ENCODE data around the gene ABCF2.

Gene ABCF2

GRCh38 chr7:151236406-151236805 lies 9.4 kb upstream of the ABCF2 start:
- Histone ChIP-seq H3K4me2 (no peak overlapping the region), H3K27ac (no peak overlapping the region), H3K9ac (no peak overlapping the region), H3K4me3 (IDR thresholded peaks at IDR 0.05; ENCODE audit: insufficient read depth, low read depth, low read length) (no peak overlapping the region), H3K4me1 (ENCODE audit: low read depth, poor library complexity, severe bottlenecking) (peaks cover 15% of the 10 kb centered on the region), H3K27me3 (ENCODE audit: insufficient read depth, low read depth) (no peaks in the 10 kb centered on the region), H4K20me1 (ENCODE audit: insufficient read depth) (no peaks in the 10 kb centered on the region), H3K79me2 (ENCODE audit: insufficient read depth, low read depth) (peaks cover 34% of the 10 kb centered on the region), H3K36me3 (ENCODE audit: insufficient read depth) (no peaks in the 10 kb centered on the region; the same call in 1 of the 2 replicates), H2AFZ (ENCODE audit: low read depth) (no peak overlapping the region)
- TF ChIP-seq, protein P1, sequence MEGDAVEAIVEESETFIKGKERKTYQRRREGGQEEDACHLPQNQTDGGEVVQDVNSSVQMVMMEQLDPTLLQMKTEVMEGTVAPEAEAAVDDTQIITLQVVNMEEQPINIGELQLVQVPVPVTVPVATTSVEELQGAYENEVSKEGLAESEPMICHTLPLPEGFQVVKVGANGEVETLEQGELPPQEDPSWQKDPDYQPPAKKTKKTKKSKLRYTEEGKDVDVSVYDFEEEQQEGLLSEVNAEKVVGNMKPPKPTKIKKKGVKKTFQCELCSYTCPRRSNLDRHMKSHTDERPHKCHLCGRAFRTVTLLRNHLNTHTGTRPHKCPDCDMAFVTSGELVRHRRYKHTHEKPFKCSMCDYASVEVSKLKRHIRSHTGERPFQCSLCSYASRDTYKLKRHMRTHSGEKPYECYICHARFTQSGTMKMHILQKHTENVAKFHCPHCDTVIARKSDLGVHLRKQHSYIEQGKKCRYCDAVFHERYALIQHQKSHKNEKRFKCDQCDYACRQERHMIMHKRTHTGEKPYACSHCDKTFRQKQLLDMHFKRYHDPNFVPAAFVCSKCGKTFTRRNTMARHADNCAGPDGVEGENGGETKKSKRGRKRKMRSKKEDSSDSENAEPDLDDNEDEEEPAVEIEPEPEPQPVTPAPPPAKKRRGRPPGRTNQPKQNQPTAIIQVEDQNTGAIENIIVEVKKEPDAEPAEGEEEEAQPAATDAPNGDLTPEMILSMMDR (conservative IDR thresholded peaks at IDR 0.05; ENCODE audit: low read depth, low read length) = no peak

DNA sequence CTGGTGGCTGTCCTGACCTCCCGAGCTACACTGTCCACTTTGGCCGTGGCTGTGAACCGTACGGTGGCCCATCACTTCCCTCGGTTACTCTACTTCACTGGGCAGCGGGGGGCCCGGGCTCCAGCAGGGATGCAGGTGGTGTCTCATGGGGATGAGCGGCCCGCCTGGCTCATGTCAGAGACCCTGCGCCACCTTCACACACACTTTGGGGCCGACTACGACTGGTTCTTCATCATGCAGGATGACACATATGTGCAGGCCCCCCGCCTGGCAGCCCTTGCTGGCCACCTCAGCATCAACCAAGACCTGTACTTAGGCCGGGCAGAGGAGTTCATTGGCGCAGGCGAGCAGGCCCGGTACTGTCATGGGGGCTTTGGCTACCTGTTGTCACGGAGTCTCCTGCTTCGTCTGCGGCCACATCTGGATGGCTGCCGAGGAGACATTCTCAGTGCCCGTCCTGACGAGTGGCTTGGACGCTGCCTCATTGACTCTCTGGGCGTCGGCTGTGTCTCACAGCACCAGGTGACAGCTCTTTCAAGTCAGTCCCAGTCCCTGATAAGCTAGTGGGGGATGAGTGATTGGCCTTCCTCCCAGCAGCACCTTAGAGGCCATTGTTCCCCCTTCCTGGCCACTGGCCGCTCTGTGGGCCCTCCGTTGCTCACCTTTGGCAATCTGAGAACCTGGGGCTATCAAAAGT lies 8.2 kb upstream of the ABCF2 start:
- no peak overlapping the region for H2AFZ ChIP-seq (ENCODE audit: low read depth)
- no peak overlapping the region for H3K9ac ChIP-seq
- no peak overlapping the region for H3K4me2 ChIP-seq
- H3K79me2 ChIP-seq (ENCODE audit: insufficient read depth, low read depth) = peaks cover 34% of the 10 kb centered on the region
- no peaks in the 10 kb centered on the region for H3K27me3 ChIP-seq (ENCODE audit: insufficient read depth, low read depth)
- H3K27ac ChIP-seq = no peak overlapping the region
- TF ChIP-seq, protein P1 (conservative IDR thresholded peaks at IDR 0.05; ENCODE audit: low read depth, low read length) = no peak
- H3K4me1 ChIP-seq (ENCODE audit: low read depth, poor library complexity, severe bottlenecking) = peaks cover 21% of the 10 kb centered on the region
- H3K36me3 ChIP-seq (ENCODE audit: insufficient read depth) = no peaks in the 10 kb centered on the region; the same call in 1 of the 2 replicates
- no peak overlapping the region for H3K4me3 ChIP-seq (IDR thresholded peaks at IDR 0.05; ENCODE audit: insufficient read depth, low read depth, low read length)
- no peaks in the 10 kb centered on the region for H4K20me1 ChIP-seq (ENCODE audit: insufficient read depth)

GRCh38 chr7:151233804-151234203 lies 6.8 kb upstream of the ABCF2 start:
- Histone ChIP-seq H3K4me1 (ENCODE audit: low read depth, poor library complexity, severe bottlenecking) (peaks cover 21% of the 10 kb centered on the region), H4K20me1 (ENCODE audit: insufficient read depth) (no peaks in the 10 kb centered on the region), H3K27me3 (ENCODE audit: insufficient read depth, low read depth) (no peaks in the 10 kb centered on the region), H3K79me2 (ENCODE audit: insufficient read depth, low read depth) (peaks cover 34% of the 10 kb centered on the region), H3K9ac (peak overlapping the region; percentile 80; the same call in 1 of the 2 replicates), H3K36me3 (ENCODE audit: insufficient read depth) (no peaks in the 10 kb centered on the region; the same call in 1 of the 2 replicates), H3K4me2 (peak overlapping the region; percentile 67), H2AFZ (ENCODE audit: low read depth) (no peak overlapping the region), H3K4me3 (IDR thresholded peaks at IDR 0.05; ENCODE audit: insufficient read depth, low read depth, low read length) (no peak overlapping the region), H3K27ac (peak overlapping the region; percentile 54; the same call in 1 of the 2 replicates)
- TF ChIP-seq, protein P1 (conservative IDR thresholded peaks at IDR 0.05; ENCODE audit: low read depth, low read length) = no peak

DNA sequence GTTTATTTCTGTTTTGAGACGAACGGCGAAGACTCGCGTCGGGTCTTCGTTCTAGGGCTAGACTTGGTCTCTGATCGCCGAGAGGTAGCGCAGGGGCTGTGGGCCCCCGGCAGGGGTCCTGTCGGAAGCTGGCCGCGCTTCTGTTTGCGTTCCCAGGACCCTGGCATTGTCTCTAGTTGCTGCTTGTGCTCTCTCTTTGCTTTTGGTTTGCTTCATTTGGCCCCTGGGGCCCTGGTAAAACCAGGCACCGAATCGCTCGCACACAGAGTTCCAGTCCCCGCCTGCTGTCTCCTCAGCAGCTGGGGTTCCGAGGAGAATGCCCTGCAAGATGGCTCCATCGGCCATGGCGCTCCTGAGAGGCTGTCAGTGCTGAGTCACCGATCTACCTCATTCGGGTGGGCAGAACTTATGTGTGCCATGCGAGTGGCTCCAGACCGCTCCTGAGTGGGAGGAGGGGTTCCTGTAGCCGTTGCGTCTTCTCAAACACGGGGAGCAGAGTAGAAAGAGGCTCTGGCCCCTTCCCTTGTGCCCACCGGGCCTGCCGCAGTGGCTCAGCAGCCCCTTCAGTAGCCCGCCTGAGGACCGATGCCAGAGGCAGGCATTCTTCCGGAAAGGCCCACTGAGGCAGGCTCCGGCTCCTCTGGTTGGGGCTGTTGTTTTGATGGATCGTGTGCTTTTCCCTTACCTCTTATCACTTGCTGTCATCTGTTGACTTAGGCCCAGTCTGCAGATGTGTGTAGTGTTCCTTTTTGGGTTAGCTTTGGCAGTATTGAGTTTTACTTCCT lies 6.1 kb upstream of the ABCF2 start:
- Histone ChIP-seq H3K36me3 (ENCODE audit: insufficient read depth) (no peaks in the 10 kb centered on the region; the same call in 1 of the 2 replicates), H3K4me1 (ENCODE audit: low read depth, poor library complexity, severe bottlenecking) (peaks cover 24% of the 10 kb centered on the region), H4K20me1 (ENCODE audit: insufficient read depth) (no peaks in the 10 kb centered on the region), H3K27me3 (ENCODE audit: insufficient read depth, low read depth) (no peaks in the 10 kb centered on the region), H3K9ac (peak overlapping the region; percentile 80), H3K27ac (peak overlapping the region; percentile 54), H3K4me2 (peak overlapping the region; percentile 67), H3K4me3 (IDR thresholded peaks at IDR 0.05; ENCODE audit: insufficient read depth, low read depth, low read length) (no peak overlapping the region), H2AFZ (ENCODE audit: low read depth) (peak overlapping the region; percentile 81), H3K79me2 (ENCODE audit: insufficient read depth, low read depth) (peaks cover 34% of the 10 kb centered on the region)
- TF ChIP-seq, protein P1 (conservative IDR thresholded peaks at IDR 0.05; ENCODE audit: low read depth, low read length) = no peak
